GM12878 (cell line): ENCODE results near the gene ZNF81. TPM values are rescaled to one million over a fixed set of nuclear protein-coding genes. Genes with fewer than 3 reads are reported as not detected.
"Not testable (repeated sequence)": the region's sequence is repeated elsewhere in the genome, so short reads cannot be mapped to it uniquely, and the experiment has no call there.

ENCODE experiments used
- ATAC-seq: fragments of 200-7000 bp; cut with Tn5 transposase; 3 replicates; pipeline ENCODE4 v1.9.1; 2020; ENCODE audit warnings: mild to moderate bottlenecking, moderate library complexity
- BruUV-seq: library from RNA; stranded (reverse); fragments of 400-500 nt; replicated peaks from 2 replicates; lab custom pipeline; 2021; lab: Mats Ljungman, UMichigan
- CTCF ChIA-PET: fragments of 300-600 bp; sonication (Branson Sonifier 250); formaldehyde crosslinking; extraction: SDS; loops from one replicate; lab custom pipeline; 2021; ENCODE audit warnings: inconsistent platforms; lab: Yijun Ruan, JAX
- POLR2A ChIA-PET: fragments of 350-600 bp; formaldehyde crosslinking; extraction: SDS; loops from one replicate; lab custom pipeline; 2021; ENCODE audit warnings: inconsistent platforms; lab: Charles Lee
- RAD21 ChIA-PET: fragments of 300-600 bp; sonication (Branson Sonifier 250); formaldehyde crosslinking; loops from one replicate; lab custom pipeline; 2023; ENCODE audit warnings: antibody characterized with exemption; ENCODE audit not compliant: unreplicated experiment; lab: Charles Lee
- SMC1A ChIA-PET: fragments of 300-600 bp; sonication (Branson Sonifier 250); formaldehyde crosslinking; loops from one replicate; lab custom pipeline; 2023; ENCODE audit not compliant: unreplicated experiment, uncharacterized antibody; lab: Charles Lee
- DNase-seq: peaks from one replicate; pipeline ENCODE4 v3.0.0-alpha.2; 2011; ENCODE audit warnings: low read depth, low spot score
- FAIRE-seq: peaks from 3 replicates; lab custom pipeline; 2011; peaks lifted over from hg19 to GRCh38; lab: Jason Lieb, UNC
- H2AFZ ChIP-seq: 2 replicates; pipeline ENCODE4 v1.6.0; 2011; ENCODE audit warnings: low read depth, low read length, control low read depth; ENCODE audit not compliant: control insufficient read depth
- H3K27ac ChIP-seq: 2 replicates; pipeline ENCODE4 v1.5.1; 2011; ENCODE audit warnings: control low read depth; ENCODE audit not compliant: control insufficient read depth, insufficient read depth
- H3K27me3 ChIP-seq, 2 experiments: replicated peaks in 1 of 2; 2 replicates each; pipeline versions ENCODE4 v1.6.0 to v1.6.1; 2011; ENCODE audit warnings: low read length in 1 of 2; ENCODE audit not compliant: control insufficient read depth in 2 of 2, insufficient read depth in 2 of 2
- H3K36me3 ChIP-seq, 2 experiments: 2 replicates each; pipeline ENCODE4 v1.5.1; 2011; ENCODE audit warnings: low read length in 1 of 2; ENCODE audit not compliant: control insufficient read depth in 2 of 2, insufficient read depth in 2 of 2
- H3K4me1 ChIP-seq: 2 replicates; pipeline ENCODE4 v1.6.1; 2011; ENCODE audit warnings: mild to moderate bottlenecking, low read length, moderate library complexity, mixed read lengths; ENCODE audit not compliant: control insufficient read depth, insufficient read depth
- H3K4me2 ChIP-seq: 2 replicates; pipeline ENCODE4 v1.6.0; 2011; ENCODE audit warnings: control low read depth; ENCODE audit not compliant: control insufficient read depth, insufficient read depth
- H3K4me3 ChIP-seq: fragments of 200-600 bp; sonication (generic); 2 replicates; pipeline ENCODE4 v1.5.1; 2016
- H3K79me2 ChIP-seq: 2 replicates; pipeline ENCODE4 v1.6.0; 2011; ENCODE audit warnings: low read length; ENCODE audit not compliant: control insufficient read depth, insufficient read depth
- H3K9ac ChIP-seq: 2 replicates; pipeline ENCODE4 v1.8.0; 2011; ENCODE audit warnings: low read length, control low read depth, mixed read lengths; ENCODE audit not compliant: control insufficient read depth, insufficient read depth
- H3K9me3 ChIP-seq: replicated peaks from 3 replicates; pipeline ENCODE4 v1.5.1; 2011; ENCODE audit warnings: mild to moderate bottlenecking, low read length; ENCODE audit not compliant: control insufficient read depth, insufficient read depth
- H4K20me1 ChIP-seq: 2 replicates; pipeline ENCODE4 v1.6.0; 2011; ENCODE audit not compliant: control insufficient read depth, insufficient read depth
- WGBS: methylation state at CpG from one replicate; pipeline ENCODE4 v1.1.6; 2016; ENCODE audit warnings: low lambda C conversion rate; ENCODE audit not compliant: insufficient replicate concordance, insufficient coverage; ENCODE audit errors: missing lambda C conversion rate; 5-methylcytosine and 5-hydroxymethylcytosine counted together
- in situ Hi-C: fragments of 300-500 bp; cut with MboI; formaldehyde crosslinking; loops from 9 replicates; pipeline ENCODE4 v1.14.3; 2018; ENCODE audit warnings: mixed read lengths
- intact Hi-C: fragments of 100-400 bp; cut with micrococcal nuclease; formaldehyde crosslinking; loops from one replicate; pipeline ENCODE4 v1.14.2; 2022; ENCODE audit not compliant: unreplicated experiment
- polyA plus RNA-seq, 11 experiments: library from polyadenylated mRNA; depleted of rRNA in 4 of 11; unstranded in 6 of 11; stranded (reverse) in 5 of 11; fragments of >200 nt; fragmentation: Nextera tagmentation in 4 of 11; fragmentation: Illumina TruSeq in 1 of 11; extraction: Ambion mirVana in 4 of 11; extraction: Trizol in 1 of 11; gene quantifications; 1 replicate in 1 of 11; 2 replicates in 10 of 11; pipeline versions ENCODE4 v1.2.1 to v1.2.3, GENCODE V29; 2011 to 2016; ENCODE audit warnings: inconsistent platforms in 2 of 11, missing spikeins in 2 of 11, low read depth in 1 of 11
- total RNA-seq, 4 experiments: library from RNA; depleted of rRNA in 3 of 4; stranded (reverse); fragments of >200 nt in 3 of 4; fragmentation: Illumina TruSeq in 1 of 4; extraction: Trizol in 1 of 4; gene quantifications; 2 replicates each; pipeline versions ENCODE4 v1.2.1 to v1.2.3, GENCODE V29; 2013 to 2021

Gene ZNF81
- total and polyA plus RNA-seq, 10 of the 15 experiments (the other 5 are each of a cell fraction or from before 2014, with no cell fraction given) = 3.4 to 7.2 (median 4.4) TPM

DNA sequence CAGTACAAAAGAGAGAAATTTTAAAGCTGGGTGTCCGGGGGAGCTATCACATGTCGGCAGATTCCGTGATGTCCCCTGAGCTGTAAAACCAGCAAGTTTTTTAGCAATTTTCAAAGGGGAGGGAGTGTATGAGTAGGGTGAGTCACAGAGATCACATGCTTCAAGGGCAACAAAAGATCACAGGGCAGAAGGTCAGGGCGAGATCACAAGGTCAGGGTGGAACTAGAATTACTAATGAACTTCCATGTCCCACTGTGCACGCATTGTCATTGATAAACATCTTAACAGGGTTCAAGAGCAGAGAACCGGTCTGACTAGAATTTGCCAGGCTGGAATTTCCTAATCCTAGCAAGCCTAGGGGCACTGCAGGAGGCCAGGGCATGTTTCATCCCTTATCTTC, 125.1 kb downstream of the ZNF81 start:
- FAIRE-seq, CTCF ChIA-PET, BruUV-seq, H3K9me3 ChIP-seq, H3K9ac ChIP-seq, DNase-seq, H3K4me3 ChIP-seq, RAD21 ChIA-PET, intact Hi-C loops, H3K4me2 ChIP-seq, H3K79me2 ChIP-seq, H4K20me1 ChIP-seq, H3K4me1 ChIP-seq, ATAC-seq, H3K27ac ChIP-seq, H2AFZ ChIP-seq, H3K36me3 ChIP-seq, POLR2A ChIA-PET, in situ Hi-C loops, SMC1A ChIA-PET, H3K27me3 ChIP-seq: not testable (repeated sequence)
- 53% methylated on average over 6 of the region's 6 CpGs for WGBS

DNA sequence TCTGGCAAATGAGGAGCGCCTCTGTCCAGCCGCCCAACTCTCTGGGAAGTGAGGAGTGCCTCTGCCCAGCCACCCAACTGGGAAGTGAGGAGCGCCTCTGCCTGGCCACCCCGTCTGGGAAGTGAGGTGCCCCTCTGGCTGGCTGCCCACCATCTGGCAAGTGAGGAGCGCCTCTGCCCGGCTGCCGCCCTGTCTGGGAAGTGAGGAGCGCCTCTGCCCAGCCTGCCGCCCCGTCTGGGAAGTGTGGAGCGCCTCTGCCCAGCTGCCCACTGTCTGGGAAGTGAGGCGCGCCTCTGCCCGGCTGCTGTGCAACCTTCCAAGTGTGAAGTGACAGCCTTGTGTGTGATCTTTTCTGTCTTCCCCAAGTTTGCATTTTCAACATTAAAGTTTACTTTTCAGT, 128.8 kb downstream of the ZNF81 start:
- SMC1A ChIA-PET, CTCF ChIA-PET: not testable (repeated sequence)
- 61% methylated on average over 14 of the region's 14 CpGs for WGBS

More for the DNA sequence above, 128.8 kb downstream of the ZNF81 start:
- H4K20me1 ChIP-seq, H2AFZ ChIP-seq, BruUV-seq, H3K4me1 ChIP-seq, intact Hi-C loops, FAIRE-seq, H3K79me2 ChIP-seq, H3K4me2 ChIP-seq, H3K4me3 ChIP-seq, H3K9me3 ChIP-seq, in situ Hi-C loops, ATAC-seq, H3K9ac ChIP-seq, POLR2A ChIA-PET, DNase-seq, H3K27ac ChIP-seq, H3K36me3 ChIP-seq, RAD21 ChIA-PET, H3K27me3 ChIP-seq: not testable (repeated sequence)

Other genes with a start within 250 kb of the ZNF81 start
- 0.05 and 0.11 TPM in 2 replicates for gene SYN1, start 217.0 kb upstream of the ZNF81 start, total RNA-seq (2014; rRNA removed)
- gene SYN1, start 217.0 kb upstream of the ZNF81 start, total RNA-seq (2014; rRNA removed; fragmentation: Illumina TruSeq; extraction: Trizol) = not detected in 2 replicates
- 0.21 and 0.43 TPM in 2 replicates for gene SYN1, start 217.0 kb upstream of the ZNF81 start, total RNA-seq (2021)
- gene SYN1, start 217.0 kb upstream of the ZNF81 start, polyA plus RNA-seq (2011; rRNA removed) = 0.27 and 0.30 TPM in 2 replicates
- gene SYN1, start 217.0 kb upstream of the ZNF81 start, polyA plus RNA-seq (2014; fragmentation: Illumina TruSeq; extraction: Trizol) = 0.16 and 1.5 TPM in 2 replicates
- gene SYN1, start 217.0 kb upstream of the ZNF81 start, polyA plus RNA-seq (2014; fragmentation: Nextera tagmentation; extraction: Ambion mirVana) = under 1 TPM in 1 of 2 experiments, not detected in 1; 0.09 TPM
- gene SYN1, start 217.0 kb upstream of the ZNF81 start, polyA plus RNA-seq (2014; rRNA removed) = not detected in 2 replicates
- under 1 TPM; 0.09 to 0.57 TPM for gene SYN1, start 217.0 kb upstream of the ZNF81 start, polyA plus RNA-seq (2016; fragmentation: Nextera tagmentation; extraction: Ambion mirVana)
- 8.3 and 10.1 TPM in 2 replicates for gene CFP, start 207.0 kb upstream of the ZNF81 start, total RNA-seq (2014; rRNA removed)
- gene CFP, start 207.0 kb upstream of the ZNF81 start, total RNA-seq (2014; rRNA removed; fragmentation: Illumina TruSeq; extraction: Trizol) = 3.5 and 3.7 TPM in 2 replicates
- gene CFP, start 207.0 kb upstream of the ZNF81 start, total RNA-seq (2021) = 4.9 and 7.2 TPM in 2 replicates
- gene CFP, start 207.0 kb upstream of the ZNF81 start, polyA plus RNA-seq (2011; rRNA removed) = 0.42 and 1.1 TPM in 2 replicates
- gene CFP, start 207.0 kb upstream of the ZNF81 start, polyA plus RNA-seq (2014; fragmentation: Illumina TruSeq; extraction: Trizol) = 0.36 and 2.4 TPM in 2 replicates
- 1 to 10 TPM in 1 of 2 experiments, under 1 TPM in 1; 0.72 to 2.8 TPM for gene CFP, start 207.0 kb upstream of the ZNF81 start, polyA plus RNA-seq (2014; fragmentation: Nextera tagmentation; extraction: Ambion mirVana)
- gene CFP, start 207.0 kb upstream of the ZNF81 start, polyA plus RNA-seq (2014; rRNA removed) = 6.5 and 8.7 TPM in 2 replicates
- gene CFP, start 207.0 kb upstream of the ZNF81 start, polyA plus RNA-seq (2016; fragmentation: Nextera tagmentation; extraction: Ambion mirVana) = 1 to 10 TPM; 1.9 to 2.9 TPM
- gene ELK1, start 186.3 kb upstream of the ZNF81 start, total RNA-seq (2014; rRNA removed) = 34.2 and 35.8 TPM in 2 replicates
- gene ELK1, start 186.3 kb upstream of the ZNF81 start, total RNA-seq (2014; rRNA removed; fragmentation: Illumina TruSeq; extraction: Trizol) = 18.1 and 19.9 TPM in 2 replicates
- 53.2 and 55.5 TPM in 2 replicates for gene ELK1, start 186.3 kb upstream of the ZNF81 start, total RNA-seq (2021)
- 20.2 and 30.0 TPM in 2 replicates for gene ELK1, start 186.3 kb upstream of the ZNF81 start, polyA plus RNA-seq (2011; rRNA removed)
- 24.6 and 36.1 TPM in 2 replicates for gene ELK1, start 186.3 kb upstream of the ZNF81 start, polyA plus RNA-seq (2014; fragmentation: Illumina TruSeq; extraction: Trizol)
- gene ELK1, start 186.3 kb upstream of the ZNF81 start, polyA plus RNA-seq (2014; fragmentation: Nextera tagmentation; extraction: Ambion mirVana) = 1 to 10 TPM; 4.1 to 6.3 TPM
- gene ELK1, start 186.3 kb upstream of the ZNF81 start, polyA plus RNA-seq (2014; rRNA removed) = 29.8 and 31.1 TPM in 2 replicates
- gene ELK1, start 186.3 kb upstream of the ZNF81 start, polyA plus RNA-seq (2016; fragmentation: Nextera tagmentation; extraction: Ambion mirVana) = 10 to 100 TPM; 49.7 to 52.3 TPM
- 193 and 198 TPM in 2 replicates for gene UXT, start 177.7 kb upstream of the ZNF81 start, total RNA-seq (2014; rRNA removed)
- 151 and 170 TPM in 2 replicates for gene UXT, start 177.7 kb upstream of the ZNF81 start, total RNA-seq (2014; rRNA removed; fragmentation: Illumina TruSeq; extraction: Trizol)
- 129 and 147 TPM in 2 replicates for gene UXT, start 177.7 kb upstream of the ZNF81 start, total RNA-seq (2021)
- 173 and 243 TPM in 2 replicates for gene UXT, start 177.7 kb upstream of the ZNF81 start, polyA plus RNA-seq (2011; rRNA removed)
- 208 and 233 TPM in 2 replicates for gene UXT, start 177.7 kb upstream of the ZNF81 start, polyA plus RNA-seq (2014; fragmentation: Illumina TruSeq; extraction: Trizol)
- 100 to 1,000 TPM; 105 to 204 TPM for gene UXT, start 177.7 kb upstream of the ZNF81 start, polyA plus RNA-seq (2014; fragmentation: Nextera tagmentation; extraction: Ambion mirVana)
- 211 and 224 TPM in 2 replicates for gene UXT, start 177.7 kb upstream of the ZNF81 start, polyA plus RNA-seq (2014; rRNA removed)
- gene UXT, start 177.7 kb upstream of the ZNF81 start, polyA plus RNA-seq (2016; fragmentation: Nextera tagmentation; extraction: Ambion mirVana) = 100 to 1,000 TPM; 229 to 245 TPM
- gene ZNF182, start 167.1 kb downstream of the ZNF81 start, total RNA-seq (2014; rRNA removed) = 3.0 and 3.2 TPM in 2 replicates
- gene ZNF182, start 167.1 kb downstream of the ZNF81 start, total RNA-seq (2014; rRNA removed; fragmentation: Illumina TruSeq; extraction: Trizol) = 7.0 and 7.1 TPM in 2 replicates
- gene ZNF182, start 167.1 kb downstream of the ZNF81 start, total RNA-seq (2021) = 4.7 and 4.8 TPM in 2 replicates
- 6.7 and 10.1 TPM in 2 replicates for gene ZNF182, start 167.1 kb downstream of the ZNF81 start, polyA plus RNA-seq (2011; rRNA removed)
- 7.0 and 8.4 TPM in 2 replicates for gene ZNF182, start 167.1 kb downstream of the ZNF81 start, polyA plus RNA-seq (2014; fragmentation: Illumina TruSeq; extraction: Trizol)
- 1 to 10 TPM in 1 of 2 experiments, under 1 TPM in 1; 0.85 to 2.3 TPM for gene ZNF182, start 167.1 kb downstream of the ZNF81 start, polyA plus RNA-seq (2014; fragmentation: Nextera tagmentation; extraction: Ambion mirVana)
- 4.7 and 5.0 TPM in 2 replicates for gene ZNF182, start 167.1 kb downstream of the ZNF81 start, polyA plus RNA-seq (2014; rRNA removed)
- gene ZNF182, start 167.1 kb downstream of the ZNF81 start, polyA plus RNA-seq (2016; fragmentation: Nextera tagmentation; extraction: Ambion mirVana) = 1 to 10 TPM; 5.9 to 6.0 TPM
- gene SPACA5, start 170.1 kb downstream of the ZNF81 start, total RNA-seq (2014; rRNA removed) = 0.23 TPM in 1 of 2 replicates, not detected in the other
- 0.27 TPM in 1 of 2 replicates, not detected in the other for gene SPACA5, start 170.1 kb downstream of the ZNF81 start, total RNA-seq (2014; rRNA removed; fragmentation: Illumina TruSeq; extraction: Trizol)
- not detected in 2 replicates for gene SPACA5, start 170.1 kb downstream of the ZNF81 start, total RNA-seq (2021)
- not detected in 2 replicates for gene SPACA5, start 170.1 kb downstream of the ZNF81 start, polyA plus RNA-seq (2011; rRNA removed)
- not detected in 2 replicates for gene SPACA5, start 170.1 kb downstream of the ZNF81 start, polyA plus RNA-seq (2014; fragmentation: Illumina TruSeq; extraction: Trizol)
- under 1 TPM; 0.18 to 0.97 TPM for gene SPACA5, start 170.1 kb downstream of the ZNF81 start, polyA plus RNA-seq (2014; fragmentation: Nextera tagmentation; extraction: Ambion mirVana)
- gene SPACA5, start 170.1 kb downstream of the ZNF81 start, polyA plus RNA-seq (2014; rRNA removed) = not detected in 2 replicates
- gene SPACA5, start 170.1 kb downstream of the ZNF81 start, polyA plus RNA-seq (2016; fragmentation: Nextera tagmentation; extraction: Ambion mirVana) = under 1 TPM; 0.24 to 0.42 TPM
- 0.96 and 2.1 TPM in 2 replicates for gene ZNF630, start 234.7 kb downstream of the ZNF81 start, total RNA-seq (2014; rRNA removed)
- 1.9 and 2.0 TPM in 2 replicates for gene ZNF630, start 234.7 kb downstream of the ZNF81 start, total RNA-seq (2014; rRNA removed; fragmentation: Illumina TruSeq; extraction: Trizol)
- gene ZNF630, start 234.7 kb downstream of the ZNF81 start, total RNA-seq (2021) = 1.2 and 1.8 TPM in 2 replicates
- 0.99 and 1.3 TPM in 2 replicates for gene ZNF630, start 234.7 kb downstream of the ZNF81 start, polyA plus RNA-seq (2011; rRNA removed)
- 1.7 and 2.0 TPM in 2 replicates for gene ZNF630, start 234.7 kb downstream of the ZNF81 start, polyA plus RNA-seq (2014; fragmentation: Illumina TruSeq; extraction: Trizol)
- 1 to 10 TPM; 1.0 to 1.5 TPM for gene ZNF630, start 234.7 kb downstream of the ZNF81 start, polyA plus RNA-seq (2014; fragmentation: Nextera tagmentation; extraction: Ambion mirVana)
- gene ZNF630, start 234.7 kb downstream of the ZNF81 start, polyA plus RNA-seq (2014; rRNA removed) = 1.0 and 1.3 TPM in 2 replicates
- gene ZNF630, start 234.7 kb downstream of the ZNF81 start, polyA plus RNA-seq (2016; fragmentation: Nextera tagmentation; extraction: Ambion mirVana) = 1 to 10 TPM; 1.1 TPM